GM18520 (cell line): Measurements from ENCODE around the gene MS4A7.

Experiments used
- ATAC-seq: cut with Tn5 transposase; IDR thresholded peaks from one replicate; pipeline ENCODE4 v1.9.1; 2021; ENCODE audit not compliant: unreplicated experiment

MS4A7 gene

GRCh38 chr11:60370811-60371298 is 7.5 kb upstream of the MS4A7 start:
- ATAC-seq = no peak

- no peak for ATAC-seq
Observed at GRCh38 chr11:60371386-60371785, 6.9 kb upstream of the MS4A7 start.

- no peak for ATAC-seq
Observed at GRCh38 chr11:60371854-60372253, 6.5 kb upstream of the MS4A7 start.

GRCh38 chr11:60372767-60373166 is 5.6 kb upstream of the MS4A7 start:
- no peak for ATAC-seq

- no peak for ATAC-seq
Observed at GRCh38 chr11:60375316-60375715, 3.0 kb upstream of the MS4A7 start.

GRCh38 chr11:60376601-60377000 is 1.7 kb upstream of the MS4A7 start:
- no peak for ATAC-seq

GRCh38 chr11:60377401-60378136 is 763 bp upstream of the MS4A7 start:
- ATAC-seq = no peak

- peak; percentile 70 for ATAC-seq
Observed at GRCh38 chr11:60389279-60389910, 11.1 kb downstream of the MS4A7 start.

- no peak for ATAC-seq
Observed at GRCh38 chr11:60390419-60390818, 12.1 kb downstream of the MS4A7 start.

- no peak for ATAC-seq
Observed at GRCh38 chr11:60392361-60392760, 14.0 kb downstream of the MS4A7 start.

- ATAC-seq = no peak
Observed at GRCh38 chr11:60393016-60393415, 14.7 kb downstream of the MS4A7 start.

- ATAC-seq = no peak
Observed at GRCh38 chr11:60394666-60395380, 16.5 kb downstream of the MS4A7 start.

- ATAC-seq = no peak
Observed at GRCh38 chr11:60396382-60396781, 18.1 kb downstream of the MS4A7 start, which contains the start of gene MS4A14. Gene MS4A14 (plus strand): TSS chr11:60396459. CDS start chr11:60396579, 120 bp downstream.

- ATAC-seq = no peak
Observed at GRCh38 chr11:60396799-60397198, 18.5 kb downstream of the MS4A7 start.

GRCh38 chr11:60420015-60420414 is 41.7 kb downstream of the MS4A7 start:
- ATAC-seq = no peak

- no peak for ATAC-seq
Observed at GRCh38 chr11:60422609-60423008, 44.3 kb downstream of the MS4A7 start.

GRCh38 chr11:60428517-60428916 is 50.2 kb downstream of the MS4A7 start:
- no peak for ATAC-seq

- ATAC-seq = no peak
Observed at GRCh38 chr11:60429272-60429671, 50.9 kb downstream of the MS4A7 start, which contains the start of gene MS4A5. Gene MS4A5 (plus strand): TSS chr11:60429572. CDS start chr11:60429675, 103 bp downstream.

GRCh38 chr11:60431251-60431650 is 52.9 kb downstream of the MS4A7 start:
- ATAC-seq = no peak

- ATAC-seq = no peak
Observed at GRCh38 chr11:60433401-60433800, 55.1 kb downstream of the MS4A7 start.
